ENCODE data around the gene TPCN2. TPM values are rescaled to one million over a fixed set of nuclear protein-coding genes. Genes with fewer than 3 reads are reported as not detected.

Gene TPCN2
- total RNA-seq, 2 donors from 2014 or later = 4.2 to 5.3 TPM

- Histone ChIP-seq H3K4me1 (peaks cover 0 to 7% of the 10 kb centered on the region in 2 donors), H3K27ac (no peak overlapping the region), H3K36me3 (no peaks in the 10 kb centered on the region), H3K27me3 (no peaks in the 10 kb centered on the region), H3K4me3 (no peak overlapping the region), H3K9me3 (no peaks in the 10 kb centered on the region)
- TF ChIP-seq CTCF (IDR thresholded peaks at IDR 0.05) = no peak
- DNase-seq (ENCODE audit: low spot score) = no peak
Observed at GRCh38 chr11:69099180-69099579, 50.4 kb downstream of the TPCN2 start.

GRCh38 chr11:69100454-69101114 lies 51.9 kb downstream of the TPCN2 start:
- H3K27ac ChIP-seq = no peak overlapping the region
- no peaks in the 10 kb centered on the region for H3K27me3 ChIP-seq
- DNase-seq (ENCODE audit: low spot score) = no peak
- no peaks in the 10 kb centered on the region for H3K36me3 ChIP-seq
- H3K4me3 ChIP-seq = no peak overlapping the region
- H3K4me1 ChIP-seq = peaks cover 0 to 7% of the 10 kb centered on the region in 2 donors
- no peak for TF ChIP-seq CTCF (IDR thresholded peaks at IDR 0.05)
- no peaks in the 10 kb centered on the region for H3K9me3 ChIP-seq

GRCh38 chr11:69101115-69101791 lies 52.5 kb downstream of the TPCN2 start:
- peaks cover 0 to 9% of the 10 kb centered on the region in 2 donors for H3K4me1 ChIP-seq
- DNase-seq (ENCODE audit: low spot score) = peak; percentile 69

GRCh38 chr11:69101792-69102695 lies 53.3 kb downstream of the TPCN2 start:
- H3K27ac ChIP-seq = no peak overlapping the region
- H3K4me3 ChIP-seq = no peak overlapping the region
- H3K4me1 ChIP-seq = peaks cover 0 to 12% of the 10 kb centered on the region in 2 donors
- no peaks in the 10 kb centered on the region for H3K36me3 ChIP-seq
- DNase-seq (ENCODE audit: low spot score) = no peak
- H3K27me3 ChIP-seq = no peaks in the 10 kb centered on the region
- H3K9me3 ChIP-seq = no peaks in the 10 kb centered on the region
- no peak for TF ChIP-seq CTCF (IDR thresholded peaks at IDR 0.05)

More at GRCh38 chr11:69101115-69101791, 52.5 kb downstream of the TPCN2 start:
- no peaks in the 10 kb centered on the region for H3K27me3 ChIP-seq
- no peaks in the 10 kb centered on the region for H3K9me3 ChIP-seq
- H3K36me3 ChIP-seq = no peaks in the 10 kb centered on the region
- H3K4me3 ChIP-seq = no peak overlapping the region
- H3K27ac ChIP-seq = no peak overlapping the region
- TF ChIP-seq CTCF (IDR thresholded peaks at IDR 0.05) = peak; percentile 98 to 100

- Histone ChIP-seq H3K9me3 (no peaks in the 10 kb centered on the region), H3K36me3 (no peaks in the 10 kb centered on the region), H3K27me3 (no peaks in the 10 kb centered on the region), H3K4me3 (no peak overlapping the region), H3K27ac (no peak overlapping the region), H3K4me1 (peaks cover 0 to 12% of the 10 kb centered on the region in 2 donors)
- no peak for DNase-seq (ENCODE audit: low spot score)
- TF ChIP-seq CTCF (IDR thresholded peaks at IDR 0.05) = no peak
Observed at GRCh38 chr11:69102732-69103615, 54.2 kb downstream of the TPCN2 start.
